GM12892 (cell line): Measurements from ENCODE around the gene KCNJ1. TPM values are rescaled to one million over a fixed set of nuclear protein-coding genes. Genes with fewer than 3 reads are reported as not detected.

Experiments used
- DNase-seq: peaks from one replicate; pipeline ENCODE4 v3.0.0; 2011; ENCODE audit not compliant: insufficient read length
- FAIRE-seq: peaks from 2 replicates; lab custom pipeline; 2011; peaks lifted over from hg19 to GRCh38; lab: Jason Lieb, UNC
- POLR2A ChIP-seq: IDR thresholded peaks from 2 replicates; pipeline ENCODE4 v1.6.1; 2011; ENCODE audit warnings: low read depth, low read length, control low read depth
- POLR2AphosphoS5 ChIP-seq: IDR thresholded peaks from 2 replicates; pipeline ENCODE4 v1.6.1; 2011; ENCODE audit warnings: low read depth, low read length, control low read depth
- TAF1 ChIP-seq: IDR thresholded peaks from 2 replicates; pipeline ENCODE4 v1.6.1; 2011; ENCODE audit warnings: low read depth, mild to moderate bottlenecking, control low read depth, low read length, borderline replicate concordance
- polyA plus RNA-seq: library from polyadenylated mRNA; unstranded; fragments of >200 nt; gene quantifications from one replicate; pipeline ENCODE4 v1.2.1, GENCODE V29; 2012; ENCODE audit warnings: missing spikeins, inconsistent platforms; ENCODE audit not compliant: missing spikeins

KCNJ1 gene
- 0.11 TPM for polyA plus RNA-seq

DNA sequence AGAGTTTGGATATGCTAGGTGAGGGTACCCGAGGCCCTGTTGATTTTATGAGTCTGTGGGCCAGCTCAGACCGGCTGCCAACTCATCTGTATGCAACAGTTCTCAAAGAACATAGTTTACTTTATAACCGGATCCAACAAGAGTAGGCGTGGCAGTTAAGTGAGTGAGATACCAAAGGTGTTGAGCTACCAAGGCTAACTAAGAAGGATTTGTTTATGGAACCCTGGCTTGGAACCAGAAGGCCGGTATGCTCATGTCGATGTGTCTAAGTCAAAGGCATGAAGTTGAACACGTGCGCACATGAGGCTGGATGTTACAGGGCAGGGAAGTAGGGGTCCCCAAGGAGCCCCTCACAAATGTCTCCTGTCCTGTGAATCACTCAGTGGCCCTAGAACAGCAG is at the start of gene KCNJ1:
Gene KCNJ1, minus strand, starts transcription at position 20 of the 400 bp plus-strand sequence. CDS start 27,053 bp downstream, outside the sequence.
- FAIRE-seq = peak; percentile 40
- DNase-seq = no peak

DNA sequence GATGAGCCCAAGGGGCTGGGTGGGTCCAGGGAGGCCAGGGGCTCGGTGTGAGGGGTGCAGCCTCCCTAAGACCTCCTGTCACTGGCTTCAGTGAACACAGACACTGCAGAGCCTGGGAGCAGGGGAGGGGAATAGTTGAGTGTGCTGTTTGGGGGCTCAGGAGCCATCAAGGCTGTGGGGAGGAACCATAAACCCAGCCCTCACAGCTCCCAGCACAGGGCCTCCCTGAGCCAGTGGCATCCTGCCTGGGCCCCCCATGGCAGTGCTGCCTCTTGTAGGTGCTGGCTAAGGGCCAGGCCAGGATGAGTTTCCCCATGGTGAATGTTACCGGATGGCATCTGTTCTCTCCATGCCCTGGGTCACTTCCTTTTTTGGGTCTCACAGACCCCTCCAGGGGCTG is 49.6 kb upstream of the KCNJ1 start:
- TF ChIP-seq POLR2A = no peak
- no peak for TF ChIP-seq POLR2AphosphoS5
- DNase-seq = no peak
- no peak for FAIRE-seq

More for the DNA sequence above, at the start of gene KCNJ1:
- TF ChIP-seq POLR2AphosphoS5 (no peak), POLR2A (no peak), TAF1 (no peak)

DNA sequence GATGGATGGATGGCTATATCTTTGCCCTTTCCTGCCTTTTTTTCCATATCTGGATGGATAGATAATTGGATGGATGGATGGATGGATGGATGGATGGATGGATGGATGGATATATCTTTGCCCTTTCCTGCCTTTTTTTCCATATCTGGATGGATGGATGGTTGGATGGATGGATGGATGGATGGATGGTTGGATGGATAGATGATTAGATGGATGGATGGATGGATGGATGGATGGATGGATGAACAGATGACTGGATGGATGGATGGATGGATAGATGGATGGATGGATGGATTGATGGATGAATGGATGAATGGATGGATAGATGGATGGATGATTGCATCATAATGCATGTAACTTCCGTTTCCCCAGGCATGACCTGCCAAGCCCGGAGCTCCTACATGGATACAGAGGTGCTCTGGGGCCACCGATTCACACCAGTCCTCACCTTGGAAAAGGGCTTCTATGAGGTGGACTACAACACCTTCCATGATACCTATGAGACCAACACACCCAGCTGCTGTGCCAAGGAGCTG is 49.0 kb upstream of the KCNJ1 start:
- no peak for FAIRE-seq
- DNase-seq = no peak

DNA sequence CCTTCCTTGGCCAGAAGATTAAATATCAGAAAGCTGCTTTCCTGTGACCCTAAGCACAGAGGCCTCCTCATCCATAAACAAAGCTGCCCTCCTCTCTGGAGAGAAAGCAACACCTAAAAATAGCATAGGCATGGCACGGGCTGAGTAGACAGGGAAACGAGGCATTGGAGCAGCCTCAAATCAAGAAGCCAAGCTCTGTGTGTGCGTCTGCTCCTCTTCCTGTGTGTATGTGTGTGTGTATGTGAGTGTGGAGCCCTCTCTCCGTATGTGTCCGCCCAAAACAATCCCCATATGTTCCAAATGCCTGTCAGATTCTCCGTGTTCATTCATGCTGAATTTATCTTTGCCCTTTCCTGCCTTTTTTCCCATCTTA is 48.0 kb upstream of the KCNJ1 start:
- DNase-seq = no peak
- no peak for TF ChIP-seq POLR2A
- TF ChIP-seq POLR2AphosphoS5 = no peak
- TF ChIP-seq TAF1 = no peak

More for the DNA sequence above, 49.0 kb upstream of the KCNJ1 start:
- TF ChIP-seq POLR2AphosphoS5 (no peak), POLR2A (no peak), TAF1 (no peak)

DNA sequence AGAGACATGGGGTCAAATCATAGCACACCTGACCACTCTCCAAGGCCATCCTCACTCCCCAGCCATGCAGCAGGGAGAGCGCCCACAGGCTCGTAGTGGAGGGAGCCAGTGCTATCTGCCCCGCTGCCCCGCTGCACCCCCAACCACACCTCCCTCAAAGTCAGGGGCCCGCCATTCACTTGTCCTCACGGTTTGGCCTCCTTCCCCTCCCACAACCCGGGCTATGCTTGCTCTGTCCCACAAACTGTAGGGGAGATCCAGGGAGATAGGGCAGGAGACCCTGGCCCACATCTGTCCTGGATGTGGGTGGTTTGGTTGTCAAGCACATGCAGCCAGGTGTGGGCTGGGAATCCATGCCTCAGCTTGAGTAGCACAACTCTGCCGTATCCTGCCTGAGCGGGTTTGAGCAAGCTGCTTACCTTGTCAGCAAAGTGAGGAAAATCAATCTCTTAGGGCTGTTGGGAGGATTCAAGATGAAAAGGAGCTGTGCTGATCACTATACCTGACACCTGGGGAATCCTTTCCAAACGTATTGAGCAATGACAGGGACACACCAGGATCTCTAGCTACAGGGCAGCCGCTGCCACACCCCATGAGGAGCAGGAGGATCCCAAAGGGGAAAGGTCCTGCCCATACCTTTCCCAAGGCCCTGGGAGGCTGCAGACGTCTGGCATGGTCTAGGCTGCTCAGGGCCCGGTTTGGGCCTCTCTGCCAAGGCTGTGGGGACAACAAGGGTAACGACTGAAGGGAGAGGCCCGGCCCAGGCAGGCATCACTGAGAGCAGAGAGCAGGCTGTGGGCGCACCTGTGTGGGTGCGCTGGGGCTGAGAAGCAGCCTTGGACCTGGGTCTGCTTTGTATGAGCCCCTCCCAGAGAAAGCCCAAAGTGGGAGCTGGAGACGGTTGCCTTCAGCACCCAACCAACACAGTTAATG is 47.4 kb upstream of the KCNJ1 start:
- DNase-seq (no peak), FAIRE-seq (no peak)
- TF ChIP-seq POLR2A = no peak

More for the DNA sequence above, 48.0 kb upstream of the KCNJ1 start:
- no peak for FAIRE-seq

DNA sequence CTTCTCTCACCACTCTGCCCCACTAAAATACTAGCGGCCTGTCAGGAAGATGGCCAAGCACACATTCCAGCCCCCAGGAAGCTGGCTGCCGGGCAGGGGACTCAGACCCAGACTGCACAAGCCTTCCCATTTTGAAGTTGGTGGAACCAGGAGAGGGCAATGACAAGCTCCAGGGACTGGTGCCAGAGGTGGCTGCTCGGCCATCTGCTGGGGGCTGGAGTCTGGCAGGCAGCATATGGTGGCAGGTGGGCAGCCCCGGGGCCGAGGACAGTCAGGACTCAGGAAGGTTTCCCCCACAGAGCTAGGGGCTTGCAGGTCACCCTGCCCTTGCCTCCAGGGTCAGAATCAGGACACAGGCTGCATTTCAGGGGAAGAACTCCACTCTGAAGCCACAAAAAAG is 46.7 kb upstream of the KCNJ1 start:
- no peak for FAIRE-seq
- TF ChIP-seq POLR2A (no peak), TAF1 (no peak), POLR2AphosphoS5 (no peak)

DNA sequence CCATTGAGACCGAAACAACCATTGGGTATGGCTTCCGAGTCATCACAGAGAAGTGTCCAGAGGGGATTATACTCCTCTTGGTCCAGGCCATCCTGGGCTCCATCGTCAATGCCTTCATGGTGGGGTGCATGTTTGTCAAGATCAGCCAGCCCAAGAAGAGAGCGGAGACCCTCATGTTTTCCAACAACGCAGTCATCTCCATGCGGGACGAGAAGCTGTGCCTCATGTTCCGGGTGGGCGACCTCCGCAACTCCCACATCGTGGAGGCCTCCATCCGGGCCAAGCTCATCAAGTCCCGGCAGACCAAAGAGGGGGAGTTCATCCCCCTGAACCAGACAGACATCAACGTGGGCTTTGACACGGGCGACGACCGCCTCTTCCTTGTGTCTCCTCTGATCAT is 44.6 kb upstream of the KCNJ1 start:
- no peak for FAIRE-seq
- DNase-seq = no peak
- TF ChIP-seq POLR2AphosphoS5 (no peak), TAF1 (no peak), POLR2A (no peak)

More for the DNA sequence above, 46.7 kb upstream of the KCNJ1 start:
- no peak for DNase-seq

DNA sequence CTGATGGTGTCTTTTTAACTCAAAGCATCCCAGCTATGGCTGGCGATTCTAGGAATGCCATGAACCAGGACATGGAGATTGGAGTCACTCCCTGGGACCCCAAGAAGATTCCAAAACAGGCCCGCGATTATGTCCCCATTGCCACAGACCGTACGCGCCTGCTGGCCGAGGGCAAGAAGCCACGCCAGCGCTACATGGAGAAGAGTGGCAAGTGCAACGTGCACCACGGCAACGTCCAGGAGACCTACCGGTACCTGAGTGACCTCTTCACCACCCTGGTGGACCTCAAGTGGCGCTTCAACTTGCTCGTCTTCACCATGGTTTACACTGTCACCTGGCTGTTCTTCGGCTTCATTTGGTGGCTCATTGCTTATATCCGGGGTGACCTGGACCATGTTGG is 44.1 kb upstream of the KCNJ1 start:
- DNase-seq = no peak
- FAIRE-seq = no peak
- TF ChIP-seq POLR2AphosphoS5 (no peak), TAF1 (no peak), POLR2A (no peak)

DNA sequence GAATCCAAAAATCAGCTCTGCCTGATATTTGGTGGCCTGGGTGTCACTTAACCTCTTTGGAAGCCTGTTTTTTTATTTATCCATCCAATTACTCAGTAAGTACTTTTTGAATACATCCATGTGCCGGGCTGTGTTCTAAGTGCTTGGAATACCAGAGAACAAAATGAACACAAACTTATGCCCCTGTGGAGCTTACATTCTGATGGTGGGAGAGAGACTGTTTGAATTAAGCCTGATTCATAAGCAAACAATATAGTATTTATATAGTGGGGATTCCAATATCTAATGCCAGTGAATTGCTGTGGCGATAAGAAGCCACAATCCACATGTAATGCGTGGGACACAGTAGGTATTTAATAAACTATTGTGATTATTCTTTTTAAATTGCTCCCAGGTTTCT is 43.5 kb upstream of the KCNJ1 start:
- TF ChIP-seq POLR2A (no peak), POLR2AphosphoS5 (no peak), TAF1 (no peak)
- no peak for FAIRE-seq
- no peak for DNase-seq

DNA sequence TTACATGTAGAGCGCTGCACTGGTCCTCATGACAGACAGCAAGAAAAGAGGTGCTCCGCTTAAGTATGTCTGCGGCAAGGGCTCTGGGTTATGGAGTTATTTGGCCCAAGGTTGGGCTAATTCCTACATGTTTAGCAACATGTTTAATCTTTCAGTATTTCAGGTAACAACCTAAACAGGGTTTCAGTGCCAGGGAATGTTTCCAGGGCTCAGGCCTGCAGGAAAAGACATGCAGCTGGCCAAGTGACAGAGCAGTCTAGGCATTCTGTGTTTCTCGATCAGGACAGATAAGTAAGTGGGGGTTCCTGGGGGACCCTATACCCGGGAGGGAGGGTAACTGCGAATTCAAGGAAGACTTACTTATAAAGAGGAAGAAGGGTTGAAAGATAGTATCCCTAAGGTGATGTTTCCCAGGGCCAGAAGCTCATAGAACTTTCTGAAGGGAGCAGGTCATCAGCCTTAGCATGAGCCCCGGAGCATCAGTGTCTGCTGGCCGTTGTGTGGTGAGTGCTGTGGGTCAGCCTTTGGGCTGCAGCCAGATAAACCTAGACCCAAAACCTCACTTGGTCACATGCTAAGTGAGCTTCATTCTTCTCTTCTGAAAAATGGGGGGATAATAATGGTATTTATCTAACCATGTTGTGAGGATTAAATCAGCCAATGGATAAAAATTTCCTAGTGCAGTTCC is 42.5 kb upstream of the KCNJ1 start:
- FAIRE-seq (no peak), DNase-seq (no peak)
- TF ChIP-seq TAF1 (no peak), POLR2AphosphoS5 (no peak), POLR2A (no peak)

DNA sequence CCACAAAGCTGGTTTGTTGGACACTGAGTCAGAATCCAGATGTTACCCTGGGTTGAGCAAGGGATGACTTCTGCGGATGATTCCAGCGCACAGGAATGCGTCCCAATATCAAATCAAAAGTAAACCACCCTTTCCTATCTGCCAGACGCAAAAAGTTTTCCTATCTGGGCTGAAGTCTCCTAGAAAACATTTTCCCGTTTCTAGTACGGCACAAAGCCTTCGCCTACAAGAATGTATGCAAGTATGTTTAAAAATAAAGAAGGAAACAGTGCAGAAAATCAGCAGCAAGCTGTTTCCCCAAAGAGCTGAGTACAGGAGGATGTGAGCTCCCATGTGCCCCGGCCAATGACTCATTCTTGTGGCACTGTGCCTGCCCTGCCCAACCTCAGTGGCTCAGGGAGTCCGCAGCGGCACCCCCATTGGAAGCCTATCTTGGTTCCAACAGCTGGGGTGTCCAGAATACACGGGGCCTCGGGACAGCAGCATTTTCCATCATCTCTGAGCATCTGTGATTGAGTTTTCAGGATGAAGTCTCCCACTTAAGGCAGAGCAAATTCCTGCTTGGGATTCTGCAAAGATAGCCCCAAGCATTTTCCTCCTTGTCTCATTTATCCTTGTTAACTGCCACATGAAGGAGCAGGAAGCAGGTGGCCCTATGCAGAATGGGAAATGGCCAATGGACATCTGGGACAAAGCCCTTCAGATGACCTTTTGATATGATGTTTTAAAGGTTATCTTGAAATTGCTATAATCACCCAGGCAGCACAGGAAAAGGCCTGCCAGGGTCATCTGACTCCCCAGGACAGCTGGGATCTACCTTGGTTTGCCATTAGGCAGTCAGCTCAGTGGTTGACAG is 41.5 kb upstream of the KCNJ1 start:
- DNase-seq (no peak), FAIRE-seq (no peak)
- no peak for TF ChIP-seq POLR2A
- TF ChIP-seq POLR2AphosphoS5 = no peak
- TF ChIP-seq TAF1 = no peak
